Spinal cord (tissue), 10 donors: Measurements from ENCODE around the gene TCF4. TPM values are rescaled to one million over a fixed set of nuclear protein-coding genes. Genes with fewer than 3 reads are reported as not detected.

Source experiments
- DNase-seq, 6 donors: peaks; one replicate each; pipeline versions ENCODE4 v3.0.0 to v3.0.0-alpha.2; 2013 to 2015; ENCODE audit warnings: low spot score in 6 of 6, low read depth in 4 of 6
- H3K27ac ChIP-seq: one replicate; pipeline ENCODE4 v1.5.1; 2013; ENCODE audit warnings: low read depth, low read length, control low read depth
- H3K27me3 ChIP-seq: one replicate; pipeline ENCODE4 v1.6.1; 2013; ENCODE audit warnings: low read length; ENCODE audit not compliant: control insufficient read depth, insufficient read depth
- H3K36me3 ChIP-seq: one replicate; pipeline ENCODE4 v1.6.1; 2013; ENCODE audit warnings: low read length; ENCODE audit not compliant: control insufficient read depth, insufficient read depth
- H3K4me1 ChIP-seq: one replicate; pipeline ENCODE4 v1.6.1; 2013; ENCODE audit warnings: low read length; ENCODE audit not compliant: control insufficient read depth, insufficient read depth
- H3K4me3 ChIP-seq: one replicate; pipeline ENCODE4 v1.5.1; 2013; ENCODE audit warnings: low read depth, low read length, control low read depth
- H3K9me3 ChIP-seq: one replicate; pipeline ENCODE4 v1.6.1; 2013; ENCODE audit warnings: low read length; ENCODE audit not compliant: control insufficient read depth, insufficient read depth
- WGBS: methylation state at CpG from one replicate; pipeline ENCODE4 v1.1.5; 2013; ENCODE audit warnings: missing lambda C conversion rate; ENCODE audit not compliant: insufficient coverage; 5-methylcytosine and 5-hydroxymethylcytosine counted together
- polyA plus RNA-seq, 2 donors: library from polyadenylated mRNA; unstranded; fragments of 120-200 nt; gene quantifications; one replicate each; pipeline ENCODE4 v1.2.1, GENCODE V29; 2013; ENCODE audit not compliant: insufficient read length in 2 of 2
- total RNA-seq, 2 donors: library from RNA; depleted of rRNA in 1 of 2; stranded (reverse); fragments of 120-200 nt in 1 of 2; fragments of >200 nt in 1 of 2; gene quantifications; one replicate each; pipeline versions ENCODE4 v1.2.3 to v1.2.4, GENCODE V29; 2013 to 2014
- donor health status: healthy.

TCF4 gene
- total and polyA plus RNA-seq, 4 donors, result 57.1 to 234 (median 138) TPM

DNA sequence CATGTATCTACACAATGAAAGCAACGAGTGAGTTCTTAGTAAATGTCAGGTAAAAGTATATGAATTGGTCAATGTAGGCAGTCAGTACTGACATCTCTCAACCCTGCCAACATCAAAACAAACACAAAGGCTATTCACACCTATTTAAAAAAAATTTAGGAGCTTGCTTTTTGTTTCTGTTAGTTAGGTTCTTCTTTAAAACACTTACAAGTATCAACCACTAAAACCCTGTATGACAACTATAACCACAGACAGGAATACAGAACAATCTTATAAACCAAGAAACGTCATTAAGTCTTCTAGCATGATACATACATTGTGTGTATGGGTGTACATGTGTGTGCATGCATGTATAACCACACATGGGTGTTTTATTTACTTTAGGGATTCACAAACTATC lies 131.0 kb downstream of the TCF4 start:
- no CpG with 5 or more reads among the region's 2 CpGs for WGBS
- Histone ChIP-seq H3K4me1 (peaks cover 8% of the 10 kb centered on the region), H3K36me3 (no peaks in the 10 kb centered on the region), H3K4me3 (no peak overlapping the region), H3K27ac (no peak overlapping the region), H3K9me3 (no peaks in the 10 kb centered on the region), H3K27me3 (no peaks in the 10 kb centered on the region)
- no peak for DNase-seq

DNA sequence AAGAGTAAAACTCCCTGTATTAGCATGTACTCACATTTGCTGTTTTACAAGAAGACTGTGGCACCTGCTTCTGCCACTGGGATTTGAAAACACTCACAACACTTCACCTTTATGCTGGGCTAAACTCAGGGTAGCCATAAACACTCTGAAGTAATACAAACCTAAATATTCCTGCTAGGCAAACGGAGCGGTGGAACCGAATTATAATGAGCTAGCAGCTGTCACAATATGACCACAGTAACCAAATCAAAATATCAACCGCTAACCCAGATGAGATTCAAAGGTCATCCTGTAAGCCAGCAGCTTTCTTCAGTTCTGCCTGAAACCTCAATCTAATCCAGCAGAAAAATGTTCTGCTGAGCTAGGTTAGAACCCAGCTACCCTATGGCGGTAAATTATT lies 132.1 kb downstream of the TCF4 start:
- H3K4me3 ChIP-seq, result no peak overlapping the region
- no peak overlapping the region for H3K27ac ChIP-seq

GRCh38 chr18:55453186-55453585 lies 134.8 kb downstream of the TCF4 start:
- no CpG with 5 or more reads among the region's 1 CpG for WGBS
- Histone ChIP-seq H3K36me3 (no peaks in the 10 kb centered on the region), H3K4me3 (no peak overlapping the region), H3K27ac (no peak overlapping the region), H3K4me1 (peaks cover 5% of the 10 kb centered on the region), H3K9me3 (no peaks in the 10 kb centered on the region), H3K27me3 (no peaks in the 10 kb centered on the region)
- DNase-seq, result no peak

More for the DNA sequence above, 132.1 kb downstream of the TCF4 start:
- no peak for DNase-seq
- 54% methylated on average over 4 of the region's 5 CpGs for WGBS
- Histone ChIP-seq H3K36me3 (no peaks in the 10 kb centered on the region), H3K4me1 (peaks cover 8% of the 10 kb centered on the region), H3K9me3 (no peaks in the 10 kb centered on the region), H3K27me3 (no peaks in the 10 kb centered on the region)

- no peak overlapping the region for H3K27ac ChIP-seq
- no peak overlapping the region for H3K4me3 ChIP-seq
- WGBS, result 56% methylated on average over 1 of the region's 1 CpG
- H3K27me3 ChIP-seq, result no peaks in the 10 kb centered on the region
- peak in 2 of 6 donors; percentile 15 to 56 for DNase-seq
- H3K36me3 ChIP-seq, result no peaks in the 10 kb centered on the region
- H3K9me3 ChIP-seq, result no peaks in the 10 kb centered on the region
- peaks cover 5% of the 10 kb centered on the region for H3K4me1 ChIP-seq
Observed at GRCh38 chr18:55452123-55452611, 135.8 kb downstream of the TCF4 start.

DNA sequence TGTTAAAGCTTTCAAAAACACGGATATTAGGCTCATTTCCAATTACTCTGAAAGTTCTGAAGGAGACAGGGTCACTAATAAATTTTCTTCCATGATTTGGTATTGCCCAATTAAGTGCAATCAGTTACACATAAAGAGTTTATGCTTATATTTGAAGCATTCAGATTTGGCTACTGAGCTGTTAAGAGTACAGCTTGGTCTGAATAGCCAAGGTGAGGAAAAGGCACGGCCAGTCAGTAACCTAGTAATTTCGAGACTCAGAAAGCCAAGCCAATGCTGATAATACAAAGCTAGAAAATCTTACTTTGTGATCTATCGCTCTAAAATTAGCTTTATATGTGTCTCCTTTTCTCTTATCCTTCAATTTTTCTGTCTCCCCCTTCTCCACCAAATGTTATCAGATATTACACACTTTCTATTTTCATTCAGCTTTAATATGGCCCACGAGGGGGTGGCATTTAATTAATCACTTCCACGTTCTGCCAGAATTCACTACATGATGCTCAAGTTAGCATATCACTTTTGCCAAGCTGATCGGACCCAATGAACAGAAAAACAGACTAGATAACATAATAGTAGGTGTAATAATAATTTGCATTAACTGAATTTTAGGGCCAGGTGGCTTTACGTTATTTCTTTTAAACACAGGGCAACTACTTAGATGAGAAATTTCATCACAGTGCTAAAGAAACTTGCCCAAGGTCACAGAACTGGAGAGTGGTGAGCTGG lies 138.4 kb downstream of the TCF4 start:
- Histone ChIP-seq H3K36me3 (no peaks in the 10 kb centered on the region), H3K27me3 (no peaks in the 10 kb centered on the region), H3K9me3 (peaks cover 2% of the 10 kb centered on the region), H3K4me3 (no peak overlapping the region), H3K4me1 (peaks cover 5% of the 10 kb centered on the region), H3K27ac (no peak overlapping the region)
- WGBS, result 80% methylated on average over 1 of the region's 8 CpGs
- no peak for DNase-seq

- Histone ChIP-seq H3K9me3 (peaks cover 2% of the 10 kb centered on the region), H3K27me3 (no peaks in the 10 kb centered on the region), H3K36me3 (no peaks in the 10 kb centered on the region), H3K4me3 (no peak overlapping the region), H3K27ac (no peak overlapping the region), H3K4me1 (peaks cover 5% of the 10 kb centered on the region)
- WGBS, result 72% methylated on average over 2 of the region's 4 CpGs
- DNase-seq, result peak in 1 of 6 donors; percentile 57
Observed at GRCh38 chr18:55448420-55448819, 139.6 kb downstream of the TCF4 start.

- WGBS, result no CpG with 5 or more reads among the region's 3 CpGs
- Histone ChIP-seq H3K27ac (no peak overlapping the region), H3K27me3 (no peaks in the 10 kb centered on the region), H3K4me3 (no peak overlapping the region), H3K4me1 (peaks cover 5% of the 10 kb centered on the region), H3K36me3 (no peaks in the 10 kb centered on the region), H3K9me3 (peaks cover 2% of the 10 kb centered on the region)
- no peak for DNase-seq
Observed at GRCh38 chr18:55447672-55448018, 140.3 kb downstream of the TCF4 start.

DNA sequence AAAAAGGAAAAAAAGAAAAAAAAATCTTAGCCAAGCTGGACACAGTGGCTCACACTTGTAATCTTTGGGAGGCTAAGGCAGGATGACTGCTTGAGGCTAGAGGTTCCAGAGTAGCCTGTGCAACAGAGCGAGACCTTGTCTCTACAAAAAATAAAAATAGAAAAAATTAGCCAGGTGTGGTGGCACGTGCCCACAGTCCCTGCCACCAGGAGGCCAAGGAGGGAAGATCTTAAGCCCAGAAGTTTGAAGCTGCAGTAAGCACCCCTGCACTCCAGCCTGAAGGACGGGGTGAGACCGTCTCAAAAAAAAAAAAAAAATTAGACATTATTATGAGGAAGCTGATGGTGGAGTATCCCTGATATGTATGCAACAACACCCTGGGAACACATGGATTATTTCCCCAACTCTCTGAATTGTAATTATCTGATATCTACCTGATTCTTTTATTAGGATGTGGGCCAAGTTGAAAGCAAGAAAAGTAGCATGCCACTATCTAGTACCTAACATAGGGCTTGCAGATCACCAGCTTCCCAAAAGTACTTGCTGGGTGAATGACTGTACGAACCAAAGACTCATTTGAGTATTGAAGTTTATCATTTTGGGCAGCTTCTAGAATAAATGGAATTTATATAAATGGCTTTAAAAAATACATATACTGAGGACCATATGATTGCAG lies 140.9 kb downstream of the TCF4 start:
- H3K27ac ChIP-seq, result no peak overlapping the region
- no peak for DNase-seq
- peaks cover 2% of the 10 kb centered on the region for H3K9me3 ChIP-seq
- WGBS, result 100% methylated on average over 1 of the region's 5 CpGs
- H3K4me1 ChIP-seq, result no peaks in the 10 kb centered on the region
- H3K36me3 ChIP-seq, result no peaks in the 10 kb centered on the region
- H3K4me3 ChIP-seq, result no peak overlapping the region
- no peaks in the 10 kb centered on the region for H3K27me3 ChIP-seq

- Histone ChIP-seq H3K4me1 (no peaks in the 10 kb centered on the region), H3K27ac (no peak overlapping the region), H3K27me3 (no peaks in the 10 kb centered on the region), H3K36me3 (no peaks in the 10 kb centered on the region), H3K4me3 (no peak overlapping the region), H3K9me3 (peaks cover 2% of the 10 kb centered on the region)
- DNase-seq, result no peak
- WGBS, result 100% methylated on average over 1 of the region's 1 CpG
Observed at GRCh38 chr18:55444536-55444935, 143.5 kb downstream of the TCF4 start.

DNA sequence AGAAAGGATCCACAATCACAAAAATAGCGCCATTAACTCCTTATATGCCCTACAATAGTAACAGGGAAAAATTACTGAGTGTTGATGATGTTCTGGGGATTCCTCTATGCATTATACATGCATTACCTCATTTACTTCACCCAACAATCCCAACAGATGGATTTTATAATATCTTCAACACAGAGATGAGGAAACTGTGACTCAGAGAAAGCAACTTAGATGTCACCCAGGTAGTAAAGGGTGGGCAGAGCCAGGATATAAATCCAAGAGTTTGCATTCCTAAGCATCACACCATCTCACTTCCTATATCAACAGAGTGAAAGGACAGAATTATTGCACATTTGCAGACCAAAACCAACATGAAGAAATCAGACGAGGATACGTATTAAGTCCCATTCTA lies 144.2 kb downstream of the TCF4 start:
- Histone ChIP-seq H3K4me3 (no peak overlapping the region), H3K27me3 (no peaks in the 10 kb centered on the region), H3K9me3 (peaks cover 2% of the 10 kb centered on the region), H3K27ac (no peak overlapping the region), H3K36me3 (no peaks in the 10 kb centered on the region), H3K4me1 (no peaks in the 10 kb centered on the region)
- no CpG with 5 or more reads among the region's 3 CpGs for WGBS
- DNase-seq, result no peak
